Loucy (cell line): Measurements from ENCODE around the gene SPN.

Experiments
- CTCF ChIP-seq: fragments of 200-600 bp; sonication (generic); conservative IDR thresholded peaks from 2 replicates; pipeline ENCODE4 v1.5.1; 2014; ENCODE audit warnings: mild to moderate bottlenecking, antibody characterized with exemption, low read length
- EZH2phosphoT487 ChIP-seq: fragments of 200-600 bp; IDR thresholded peaks from 2 replicates; pipeline ENCODE4 v1.6.1; 2018; ENCODE audit warnings: antibody characterized with exemption, mild to moderate bottlenecking, moderate library complexity, borderline replicate concordance

- TF ChIP-seq CTCF: 0 out of 2 replicates have a peak, but pooled peaks have one; percentile 15
- no peak for TF ChIP-seq EZH2phosphoT487
These were observed 13.0 kb downstream of the SPN start for GRCh38 chr16:29675811-29676643.
